GM20431 (cell line): ENCODE results near the gene PCLO.
"Not testable (repeated sequence)": the region's sequence is repeated elsewhere in the genome, so short reads cannot be mapped to it uniquely, and the experiment has no call there.

ENCODE experiments used
- in situ Hi-C: fragments of 300-500 bp; cut with MseI, MboI; formaldehyde crosslinking; loops from one replicate; pipeline ENCODE4 v1.15.0; 2020; ENCODE audit warnings: low sequenced_read_pairs; ENCODE audit not compliant: unreplicated experiment

Gene PCLO

DNA sequence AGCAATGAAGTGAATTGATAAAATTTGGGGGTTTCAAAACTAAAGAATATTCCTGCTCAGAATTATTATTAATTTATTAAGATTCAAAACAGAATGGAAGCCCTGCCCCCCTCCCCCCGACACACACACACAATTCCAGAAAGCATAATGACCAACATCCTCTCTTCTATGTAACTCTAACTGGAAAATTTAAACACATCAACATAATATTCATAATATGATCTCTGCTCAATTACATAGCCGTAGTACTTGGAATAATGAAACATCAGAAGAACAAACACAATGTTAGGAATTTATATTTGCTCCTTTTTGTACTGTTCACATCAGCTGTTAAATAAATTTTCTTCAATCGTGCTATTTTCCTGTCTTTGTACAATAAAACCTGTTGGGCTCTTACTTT, 20.8 kb downstream of the PCLO start:
- in situ Hi-C loops: no loop called here

DNA sequence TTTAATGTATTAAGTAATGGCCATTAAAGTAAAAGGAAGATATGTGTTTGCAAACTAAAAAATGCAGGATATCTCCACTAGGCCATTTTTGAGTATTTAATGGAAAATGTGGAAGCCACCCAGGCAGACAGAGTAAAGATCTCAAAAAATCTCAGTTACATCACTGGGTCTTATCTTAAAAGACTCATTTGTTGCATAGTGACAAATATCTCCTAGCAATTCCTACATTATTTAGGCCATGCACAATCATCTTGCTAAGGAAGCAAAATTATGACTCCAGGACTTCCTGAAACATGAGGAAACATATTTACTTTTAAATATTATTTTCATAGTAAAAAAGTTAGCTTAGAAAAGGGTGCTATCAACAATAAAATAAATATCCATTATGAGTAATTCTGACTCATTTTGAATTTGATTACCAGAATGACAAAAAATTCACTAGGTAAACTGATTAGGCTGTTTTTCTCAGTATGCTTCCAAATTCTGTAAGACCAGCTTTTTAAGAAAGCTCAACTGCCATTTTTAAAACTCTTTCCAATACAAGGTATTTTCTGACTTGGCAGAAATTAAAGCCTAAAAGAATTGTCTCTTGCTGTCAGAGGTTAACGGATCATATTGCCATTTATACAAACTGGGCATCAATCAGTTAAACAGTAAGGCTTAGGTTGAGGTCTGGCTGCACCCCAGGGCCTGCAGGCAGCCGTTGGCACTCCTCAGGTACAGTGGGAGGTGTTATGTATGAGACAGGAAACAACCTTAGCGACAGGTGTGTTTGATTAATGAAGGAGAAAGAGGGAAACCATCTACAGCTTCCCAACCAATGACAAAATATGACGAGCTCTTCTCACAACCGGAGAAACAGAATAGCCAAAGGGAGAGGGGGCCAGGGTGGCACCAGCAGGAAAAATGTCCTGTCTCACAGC, 31.8 kb downstream of the PCLO start:
- in situ Hi-C loops: no loop called here

DNA sequence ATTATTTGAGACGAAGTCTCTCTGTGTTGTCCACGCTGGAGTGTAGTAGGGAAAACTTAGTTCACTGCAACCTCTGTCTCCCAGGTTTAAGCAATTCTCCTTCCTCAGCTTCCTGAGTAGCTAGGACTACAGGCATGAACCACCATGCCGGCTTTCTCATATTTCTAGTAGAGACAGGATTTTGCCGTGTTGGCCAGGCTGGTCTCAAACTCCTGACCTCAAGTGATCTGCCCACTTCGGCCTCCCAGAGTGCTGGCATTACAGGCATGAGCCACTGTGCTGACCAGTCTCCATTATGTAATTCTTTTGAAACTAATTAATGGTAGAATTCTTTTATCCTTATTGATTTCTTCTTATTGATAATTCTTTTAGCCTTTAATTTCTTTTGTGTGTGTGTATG, 32.5 kb downstream of the PCLO start:
- in situ Hi-C loops: no loop called here

- in situ Hi-C loops: no loop called here
Observed at GRCh38 chr7:83119494-83119893, 43.2 kb downstream of the PCLO start.

DNA sequence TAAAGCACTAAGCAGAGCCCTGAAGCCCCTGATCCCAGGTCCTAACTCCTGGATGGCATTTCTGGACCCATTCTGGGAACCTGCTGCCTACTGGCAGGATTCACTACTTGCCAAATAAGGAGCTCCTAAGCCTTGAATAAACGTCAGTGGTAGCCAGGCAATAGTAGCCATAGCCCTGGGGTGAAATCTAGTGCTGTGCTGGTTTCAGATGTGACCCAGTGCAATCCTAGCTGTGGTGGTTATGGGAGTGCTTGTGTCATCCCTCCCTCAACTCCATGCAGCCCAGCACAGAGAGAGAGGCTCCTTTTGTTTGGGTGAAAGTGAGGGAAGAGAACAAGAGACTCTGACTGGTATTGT, 43.7 kb downstream of the PCLO start:
- in situ Hi-C loops: no loop called here

GRCh38 chr7:83118347-83119025, 44.2 kb downstream of the PCLO start:
- in situ Hi-C loops: no loop called here

- in situ Hi-C loops: no loop called here
Observed at GRCh38 chr7:83117466-83117865, 45.2 kb downstream of the PCLO start.

DNA sequence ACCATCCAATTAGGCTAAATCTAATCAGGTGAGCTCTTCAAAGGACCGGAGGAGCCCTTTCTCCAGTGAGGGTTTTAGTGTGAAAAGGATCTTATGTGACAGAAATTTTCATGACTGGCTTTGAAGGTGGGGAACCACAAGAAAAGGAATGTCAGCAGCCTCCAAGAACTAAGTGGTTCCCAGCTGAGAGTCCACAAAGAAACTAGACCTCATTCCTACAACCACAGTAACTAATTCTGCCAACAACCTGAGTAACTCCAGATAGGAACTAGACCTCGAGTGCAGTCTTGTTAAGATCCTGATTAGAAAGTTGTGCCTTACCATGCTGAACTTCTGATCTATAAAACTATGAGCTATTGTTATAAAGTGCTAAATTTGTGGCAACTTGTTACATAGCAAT, 51.3 kb downstream of the PCLO start:
- in situ Hi-C loops: no loop called here

DNA sequence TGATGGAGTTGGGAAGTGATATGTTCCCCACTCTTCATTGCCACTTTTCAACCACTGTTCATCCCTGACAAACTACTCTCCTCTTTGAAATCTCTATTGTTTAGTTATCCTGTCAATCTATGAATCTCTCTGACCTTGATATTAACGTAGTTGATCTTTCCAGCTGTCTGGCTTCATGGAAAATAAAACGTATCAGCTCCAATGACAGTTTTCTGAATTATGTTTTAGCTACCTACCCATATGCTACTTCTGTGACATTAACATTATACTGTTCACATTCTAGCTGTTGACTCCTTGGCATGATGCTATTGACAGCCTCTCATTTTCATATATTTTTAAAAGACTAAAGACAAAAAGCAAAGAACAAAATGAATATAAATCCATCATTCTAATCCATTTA, 53.3 kb downstream of the PCLO start:
- in situ Hi-C loops: no loop called here

DNA sequence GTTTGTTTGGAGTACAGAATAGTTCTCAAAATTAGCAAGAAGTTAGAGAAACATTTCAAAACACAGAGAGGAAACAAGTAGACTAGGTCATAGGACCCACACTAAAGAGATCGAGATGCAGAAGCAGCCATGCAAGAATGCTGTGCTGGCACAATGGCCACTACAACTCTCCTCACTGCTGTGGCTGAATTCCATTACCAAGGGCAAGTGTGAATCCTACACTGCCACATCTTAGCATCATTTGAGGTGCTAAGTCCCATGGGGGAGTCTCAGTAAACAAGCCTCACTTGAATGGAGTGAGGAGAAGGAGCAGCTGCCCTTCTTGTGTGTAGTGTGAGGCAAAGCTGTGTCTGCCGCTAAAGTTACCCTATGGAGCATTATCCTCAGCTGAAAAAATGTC, 56.7 kb downstream of the PCLO start:
- in situ Hi-C loops: no loop called here

- in situ Hi-C loops: no loop called here
Observed at GRCh38 chr7:83105063-83105462, 57.6 kb downstream of the PCLO start.

- in situ Hi-C loops: no loop called here
Observed at GRCh38 chr7:83101530-83101929, 61.2 kb downstream of the PCLO start.

GRCh38 chr7:83096065-83096580, 66.6 kb downstream of the PCLO start:
- in situ Hi-C loops: no loop called here

GRCh38 chr7:83085299-83085698, 77.4 kb downstream of the PCLO start:
- in situ Hi-C loops: no loop called here

DNA sequence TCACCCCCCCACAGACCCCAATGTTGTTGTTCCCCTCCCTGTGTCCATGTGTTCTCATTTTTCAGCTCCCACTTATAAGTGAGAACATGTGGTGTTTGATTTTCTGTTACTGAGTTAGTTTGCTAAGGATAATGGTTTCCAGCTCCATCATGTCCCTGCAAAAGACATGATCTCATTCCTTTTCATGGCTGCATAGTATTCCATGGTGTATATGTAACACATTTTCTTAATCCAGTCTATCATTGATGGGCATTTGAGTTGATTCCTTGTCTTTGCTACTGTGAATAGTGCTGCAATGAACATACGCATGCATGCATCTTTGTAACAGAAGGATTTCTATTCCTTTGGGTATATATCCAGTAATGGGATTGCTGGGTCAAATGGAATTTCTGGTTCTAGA, 82.8 kb downstream of the PCLO start:
- in situ Hi-C loops: not testable (repeated sequence)

DNA sequence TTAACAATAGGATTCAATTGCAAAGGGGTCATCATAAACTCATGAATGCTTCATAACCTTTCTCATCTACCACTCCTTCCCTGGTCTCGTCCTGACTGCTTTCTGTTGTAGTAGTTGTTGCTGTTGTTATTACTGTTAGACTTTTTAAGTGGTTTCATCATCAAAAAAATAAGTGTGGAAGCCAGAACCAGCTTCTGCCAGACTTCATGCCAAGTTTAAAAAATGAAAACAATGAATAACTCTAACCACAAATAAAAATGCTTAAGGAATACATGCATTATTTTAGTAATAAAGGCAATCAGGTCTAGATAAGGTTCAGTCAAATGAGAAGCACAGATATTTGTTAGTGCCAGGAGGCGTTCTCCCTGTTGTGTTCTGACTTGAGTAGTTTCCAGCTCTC, 85.4 kb downstream of the PCLO start:
- in situ Hi-C loops: no loop called here

DNA sequence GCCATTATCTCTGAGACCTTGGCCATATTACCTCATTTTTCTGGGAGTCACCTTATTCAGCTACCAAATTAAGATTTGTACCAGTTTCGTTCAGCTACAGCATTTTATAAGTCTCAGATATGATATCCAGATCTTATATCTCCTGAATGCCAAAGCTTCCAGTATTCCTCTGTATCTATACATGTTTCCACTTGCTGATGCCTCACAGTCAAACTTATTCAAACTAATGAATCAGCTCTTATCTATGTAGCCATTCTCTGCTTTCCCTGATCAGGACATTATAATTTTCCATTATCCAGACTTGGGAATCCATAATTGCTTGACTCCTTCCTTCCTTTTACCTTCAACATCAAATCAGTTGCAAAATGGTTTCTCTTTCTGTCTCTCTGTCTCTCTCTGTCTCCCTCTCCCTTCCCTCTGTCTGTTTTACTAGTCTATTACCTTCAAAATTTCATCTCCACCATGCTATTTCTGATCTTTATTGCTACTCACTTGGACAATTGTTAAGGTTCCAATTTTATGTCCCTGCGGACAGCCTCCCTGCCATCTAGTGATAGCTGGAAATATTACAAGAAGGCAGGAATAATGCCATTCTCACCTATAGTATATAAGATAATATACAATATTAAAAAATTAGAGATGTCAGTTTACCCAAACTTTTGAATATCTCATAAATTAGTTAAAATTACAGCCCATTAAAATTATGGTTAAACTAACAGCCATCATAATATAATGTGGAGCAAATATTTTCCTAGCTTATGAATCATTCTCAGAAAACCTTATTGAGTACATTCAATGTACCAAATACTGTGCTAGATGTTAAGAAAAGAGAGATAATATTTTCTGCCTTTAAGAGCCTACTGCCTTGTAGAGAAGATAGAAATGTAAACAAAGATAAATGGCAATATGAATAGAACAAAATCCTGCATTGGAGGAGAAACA, 89.8 kb downstream of the PCLO start:
- in situ Hi-C loops: no loop called here

DNA sequence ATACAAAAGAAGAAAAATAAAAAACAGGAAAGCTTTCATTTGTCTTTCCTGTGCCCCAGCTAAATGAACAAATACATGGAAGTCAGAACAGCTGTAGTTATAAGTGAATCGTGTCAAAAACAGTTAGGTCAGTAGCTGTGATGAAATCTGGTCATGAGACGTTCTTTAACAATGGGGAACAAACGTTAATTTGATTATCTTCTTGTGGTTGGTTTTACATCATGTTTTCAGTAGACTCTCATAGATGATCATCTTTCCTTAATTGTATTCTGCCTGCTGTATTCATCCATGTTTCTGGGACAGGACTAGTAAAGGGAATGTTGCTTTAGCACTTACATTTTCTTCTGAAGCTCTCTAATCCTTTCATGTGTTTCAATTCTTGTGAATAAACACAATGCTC, 97.0 kb downstream of the PCLO start:
- in situ Hi-C loops: no loop called here

DNA sequence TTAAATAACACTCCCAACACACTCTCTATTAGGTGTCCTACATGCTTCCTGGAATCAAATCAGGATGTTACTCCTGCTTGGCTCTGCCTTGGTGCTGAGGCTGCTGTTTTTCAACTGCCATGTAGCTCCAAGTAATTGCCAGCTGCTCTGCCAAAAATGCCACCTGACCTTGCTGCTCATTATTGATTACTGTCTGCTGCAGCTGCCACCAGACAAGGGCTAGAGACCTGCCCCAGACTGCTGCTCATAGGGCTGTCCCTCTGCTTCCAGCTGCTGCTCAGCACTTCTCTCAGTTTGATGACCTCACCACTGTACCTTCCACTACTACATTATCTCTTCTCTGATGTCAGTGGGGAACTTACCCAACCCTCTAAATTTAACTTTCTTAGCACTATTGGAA, 102.5 kb downstream of the PCLO start:
- in situ Hi-C loops: no loop called here

GRCh38 chr7:83058667-83059066, 104.0 kb downstream of the PCLO start:
- in situ Hi-C loops: no loop called here
